GM12873 (cell line): ENCODE data around the gene NF2.

Experiments used
- TF ChIP-seq, protein P1 (sequence below): IDR thresholded peaks from 2 replicates; pipeline ENCODE4 v1.5.1; 2012; ENCODE audit warnings: low read depth, mild to moderate bottlenecking, moderate library complexity, low read length, control low read depth; ENCODE audit not compliant: insufficient read depth; ENCODE audit errors: missing control alignments

Gene NF2

GRCh38 chr22:29603358-29604075, at the start of gene NF2:
Gene NF2, plus strand, starts transcription at chr22:29603633. Its CDS starts 366 bp downstream, at chr22:29603999.
- TF ChIP-seq, protein P1, sequence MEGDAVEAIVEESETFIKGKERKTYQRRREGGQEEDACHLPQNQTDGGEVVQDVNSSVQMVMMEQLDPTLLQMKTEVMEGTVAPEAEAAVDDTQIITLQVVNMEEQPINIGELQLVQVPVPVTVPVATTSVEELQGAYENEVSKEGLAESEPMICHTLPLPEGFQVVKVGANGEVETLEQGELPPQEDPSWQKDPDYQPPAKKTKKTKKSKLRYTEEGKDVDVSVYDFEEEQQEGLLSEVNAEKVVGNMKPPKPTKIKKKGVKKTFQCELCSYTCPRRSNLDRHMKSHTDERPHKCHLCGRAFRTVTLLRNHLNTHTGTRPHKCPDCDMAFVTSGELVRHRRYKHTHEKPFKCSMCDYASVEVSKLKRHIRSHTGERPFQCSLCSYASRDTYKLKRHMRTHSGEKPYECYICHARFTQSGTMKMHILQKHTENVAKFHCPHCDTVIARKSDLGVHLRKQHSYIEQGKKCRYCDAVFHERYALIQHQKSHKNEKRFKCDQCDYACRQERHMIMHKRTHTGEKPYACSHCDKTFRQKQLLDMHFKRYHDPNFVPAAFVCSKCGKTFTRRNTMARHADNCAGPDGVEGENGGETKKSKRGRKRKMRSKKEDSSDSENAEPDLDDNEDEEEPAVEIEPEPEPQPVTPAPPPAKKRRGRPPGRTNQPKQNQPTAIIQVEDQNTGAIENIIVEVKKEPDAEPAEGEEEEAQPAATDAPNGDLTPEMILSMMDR: no peak

GRCh38 chr22:29555065-29555644, 48.3 kb upstream of the NF2 start:
- TF ChIP-seq, protein P1: no peak

GRCh38 chr22:29559030-29559429, 44.4 kb upstream of the NF2 start:
- TF ChIP-seq, protein P1: no peak

DNA sequence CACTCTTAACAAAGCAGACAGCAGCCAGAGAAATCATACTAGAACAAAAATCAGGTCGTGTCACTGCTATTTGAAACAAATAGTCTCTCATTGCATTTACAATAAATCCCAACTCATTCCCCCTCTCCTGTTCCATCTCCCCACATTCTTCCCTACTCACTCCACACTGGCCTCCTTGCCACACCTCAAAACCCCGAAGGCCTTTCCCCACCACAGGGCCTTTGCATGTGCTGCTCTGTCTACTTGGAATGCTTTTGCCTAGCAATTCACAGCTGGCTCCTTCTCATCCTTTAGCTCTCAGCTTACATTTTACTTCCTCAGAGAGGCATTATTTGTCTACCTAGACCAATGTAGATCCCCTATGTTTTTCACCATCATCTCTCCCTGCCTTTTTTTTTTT, 43.6 kb upstream of the NF2 start:
- TF ChIP-seq, protein P1: no peak

DNA sequence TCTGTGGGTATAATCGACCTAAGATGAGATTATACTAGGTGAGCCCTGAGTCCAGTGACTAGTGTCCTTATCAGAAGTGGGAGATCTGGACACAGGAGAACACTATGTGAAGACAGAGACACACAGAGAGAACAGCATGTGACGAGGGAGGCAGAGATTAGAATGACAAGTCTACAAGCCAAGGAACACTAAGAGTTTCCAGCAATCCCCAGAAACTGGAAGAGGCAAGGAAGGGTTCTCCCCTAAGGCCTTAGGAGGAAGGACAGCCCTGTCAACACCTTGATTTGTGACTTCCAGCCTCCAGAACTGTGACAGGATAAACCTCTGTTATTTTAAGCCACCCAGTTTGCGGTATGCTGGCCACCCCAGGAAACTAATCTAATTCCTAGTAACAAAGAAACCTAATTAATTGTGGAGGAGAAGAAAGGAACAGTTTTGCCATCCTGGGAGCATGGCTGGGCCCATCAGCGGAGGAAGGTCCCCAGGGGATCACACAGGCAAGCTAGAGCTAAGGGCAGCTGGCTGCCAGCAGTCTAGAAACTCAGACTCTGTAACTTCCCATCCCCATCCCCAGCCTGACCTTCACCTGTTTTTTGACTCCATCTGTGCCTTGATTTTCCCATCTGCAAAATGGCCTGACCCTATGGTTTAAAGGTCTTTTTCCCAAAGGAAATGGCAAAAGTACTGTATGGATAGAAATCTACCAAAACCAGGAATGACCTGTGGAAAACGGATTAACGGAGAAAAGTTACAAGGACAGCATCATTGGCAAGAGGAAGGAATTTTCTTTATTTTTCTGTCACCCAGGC, 39.6 kb upstream of the NF2 start:
- TF ChIP-seq, protein P1: no peak

DNA sequence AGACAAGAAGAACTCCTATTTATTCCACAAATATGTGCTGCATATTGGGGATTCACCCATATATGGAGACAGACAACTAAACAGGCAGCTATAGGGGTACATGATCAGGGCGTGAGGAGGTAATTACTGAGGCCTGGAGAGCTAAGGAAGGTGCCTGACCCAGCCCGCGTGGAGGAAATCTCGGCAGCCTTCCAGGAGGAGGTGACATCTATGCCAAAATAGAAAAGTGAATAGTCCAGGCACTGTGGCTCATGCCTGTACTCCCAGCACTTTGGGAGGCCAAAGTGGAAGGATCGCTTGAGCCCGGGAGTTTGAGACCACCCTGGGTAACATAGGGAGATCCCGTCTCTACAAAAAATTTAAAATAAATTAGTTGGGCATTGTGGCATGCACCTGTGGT, 36.1 kb upstream of the NF2 start:
- TF ChIP-seq, protein P1: no peak

GRCh38 chr22:29569011-29569678, 34.3 kb upstream of the NF2 start:
- TF ChIP-seq, protein P1: no peak
